Glomerular visceral epithelial cell (primary cell): Measurements from ENCODE around the gene NDUFC2.
"Not testable (repeated sequence)": the region's sequence is repeated elsewhere in the genome, so short reads cannot be mapped to it uniquely, and the experiment has no call there.

Experiments
- DNase-seq: peaks from one replicate; pipeline ENCODE4 v3.0.0-alpha.2; 2016; ENCODE audit errors: extremely low spot score

The NDUFC2 gene

GRCh38 chr11:78079232-78080083 lies at the start of gene NDUFC2:
Gene NDUFC2 (minus strand): TSS chr11:78079862. CDS start chr11:78079744, 118 bp downstream.
- peak; percentile 77 for DNase-seq

GRCh38 chr11:78127403-78127802 lies 47.7 kb upstream of the NDUFC2 start:
- no peak for DNase-seq

- no peak for DNase-seq
Measured at GRCh38 chr11:78112582-78113275, 33.1 kb upstream of the NDUFC2 start.

- no peak for DNase-seq
Measured at GRCh38 chr11:78111298-78111697, 31.6 kb upstream of the NDUFC2 start.

GRCh38 chr11:78110830-78111229 lies 31.2 kb upstream of the NDUFC2 start:
- no peak for DNase-seq

GRCh38 chr11:78110351-78110750 lies 30.7 kb upstream of the NDUFC2 start:
- no peak for DNase-seq

- no peak for DNase-seq
Measured at GRCh38 chr11:78109081-78110015, 29.7 kb upstream of the NDUFC2 start.

GRCh38 chr11:78100676-78101472 lies 21.2 kb upstream of the NDUFC2 start:
- no peak for DNase-seq

GRCh38 chr11:78100261-78100660 lies 20.6 kb upstream of the NDUFC2 start:
- no peak for DNase-seq

- no peak for DNase-seq
Measured at GRCh38 chr11:78099666-78100065, 20.0 kb upstream of the NDUFC2 start.

GRCh38 chr11:78097666-78098385 lies 18.2 kb upstream of the NDUFC2 start:
- DNase-seq, result no peak

- no peak for DNase-seq
Measured at GRCh38 chr11:78094250-78094649, 14.6 kb upstream of the NDUFC2 start.

GRCh38 chr11:78086521-78087074 lies 6.9 kb upstream of the NDUFC2 start:
- not testable (repeated sequence) for DNase-seq

GRCh38 chr11:78085972-78086371 lies 6.3 kb upstream of the NDUFC2 start:
- no peak for DNase-seq

- DNase-seq, result not testable (repeated sequence)
Measured at GRCh38 chr11:78084506-78084905, 4.8 kb upstream of the NDUFC2 start.

GRCh38 chr11:78083021-78083420 lies 3.4 kb upstream of the NDUFC2 start:
- no peak for DNase-seq

GRCh38 chr11:78082146-78082545 lies 2.5 kb upstream of the NDUFC2 start:
- DNase-seq, result no peak

GRCh38 chr11:78081583-78081982 lies 1.9 kb upstream of the NDUFC2 start:
- DNase-seq, result no peak

- DNase-seq, result peak; percentile 38
Measured at GRCh38 chr11:78080818-78081495, 1.3 kb upstream of the NDUFC2 start.
